Thyroid gland (tissue), 4 donors: ENCODE data around the gene GIGYF1.

Experiments used
- CTCF ChIP-seq, 6 experiments: fragments of 200-600 bp in 3 of 6; fragments of 450-650 bp in 3 of 6; sonication (generic) in 3 of 6; IDR thresholded peaks; one replicate each; pipeline ENCODE4 v1.5.1; 2016 to 2019; ENCODE audit warnings: antibody characterized with exemption in 6 of 6, mild to moderate bottlenecking in 2 of 6, inconsistent platforms in 1 of 6, moderate library complexity in 1 of 6
- POLR2A ChIP-seq, 2 donors: fragments of 450-650 bp; IDR thresholded peaks; one replicate each; pipeline ENCODE4 v1.6.1; 2017; ENCODE audit warnings: antibody characterized with exemption in 2 of 2, mild to moderate bottlenecking in 2 of 2, moderate library complexity in 1 of 2

GRCh38 chr7:100676501-100677306 is 17.3 kb downstream of the GIGYF1 start:
- TF ChIP-seq POLR2A (IDR thresholded peaks at IDR 0.05) (no peak), CTCF (IDR thresholded peaks at IDR 0.05) (no peak)
